ENCODE data around the gene FUCA2.

FUCA2 gene

GRCh38 chr6:143545976-143546547, 34.5 kb upstream of the FUCA2 start:
- H3K36me3 ChIP-seq (ENCODE audit: control insufficient read depth, insufficient read depth, low read length), result no peaks in the 10 kb centered on the region
- H3K9me3 ChIP-seq (ENCODE audit: control insufficient read depth, insufficient read depth, low read depth, low read length), result no peaks in the 10 kb centered on the region
- no peaks in the 10 kb centered on the region for H3K27me3 ChIP-seq (ENCODE audit: control insufficient read depth, insufficient read depth, low read length)
- no peak overlapping the region for H3K9ac ChIP-seq (ENCODE audit: low read length)
- peaks cover 6% of the 10 kb centered on the region for H3K4me1 ChIP-seq (ENCODE audit: control insufficient read depth, insufficient read depth, low read length)
- no peak overlapping the region for H3K27ac ChIP-seq (ENCODE audit: low read depth, low read length)
- H3K4me3 ChIP-seq (ENCODE audit: low read depth, low read length), result no peak overlapping the region

GRCh38 chr6:143545165-143545564, 33.6 kb upstream of the FUCA2 start:
- H3K27ac ChIP-seq (ENCODE audit: low read depth, low read length), result no peak overlapping the region
- H3K9me3 ChIP-seq (ENCODE audit: control insufficient read depth, insufficient read depth, low read depth, low read length), result no peaks in the 10 kb centered on the region
- no peaks in the 10 kb centered on the region for H3K27me3 ChIP-seq (ENCODE audit: control insufficient read depth, insufficient read depth, low read length)
- H3K36me3 ChIP-seq (ENCODE audit: control insufficient read depth, insufficient read depth, low read length), result no peaks in the 10 kb centered on the region
- H3K9ac ChIP-seq (ENCODE audit: low read length), result no peak overlapping the region
- H3K4me3 ChIP-seq (ENCODE audit: low read depth, low read length), result no peak overlapping the region
- peaks cover 8% of the 10 kb centered on the region for H3K4me1 ChIP-seq (ENCODE audit: control insufficient read depth, insufficient read depth, low read length)

- Histone ChIP-seq H3K36me3 (ENCODE audit: control insufficient read depth, insufficient read depth, low read length) (no peaks in the 10 kb centered on the region), H3K27me3 (ENCODE audit: control insufficient read depth, insufficient read depth, low read length) (peaks cover 5% of the 10 kb centered on the region), H3K27ac (ENCODE audit: low read depth, low read length) (no peak overlapping the region), H3K9ac (ENCODE audit: low read length) (no peak overlapping the region), H3K4me3 (ENCODE audit: low read depth, low read length) (no peak overlapping the region), H3K4me1 (ENCODE audit: control insufficient read depth, insufficient read depth, low read length) (peaks cover 17% of the 10 kb centered on the region), H3K9me3 (ENCODE audit: control insufficient read depth, insufficient read depth, low read depth, low read length) (no peaks in the 10 kb centered on the region)
Measured at GRCh38 chr6:143544011-143544696, 32.6 kb upstream of the FUCA2 start.

GRCh38 chr6:143543435-143543834, 31.9 kb upstream of the FUCA2 start:
- no peaks in the 10 kb centered on the region for H3K36me3 ChIP-seq (ENCODE audit: control insufficient read depth, insufficient read depth, low read length)
- H3K4me3 ChIP-seq (ENCODE audit: low read depth, low read length), result no peak overlapping the region
- H3K27ac ChIP-seq (ENCODE audit: low read depth, low read length), result no peak overlapping the region
- H3K9ac ChIP-seq (ENCODE audit: low read length), result no peak overlapping the region
- H3K4me1 ChIP-seq (ENCODE audit: control insufficient read depth, insufficient read depth, low read length), result peaks cover 17% of the 10 kb centered on the region
- peaks cover 12% of the 10 kb centered on the region for H3K27me3 ChIP-seq (ENCODE audit: control insufficient read depth, insufficient read depth, low read length)
- H3K9me3 ChIP-seq (ENCODE audit: control insufficient read depth, insufficient read depth, low read depth, low read length), result no peaks in the 10 kb centered on the region

GRCh38 chr6:143542888-143543287, 31.4 kb upstream of the FUCA2 start:
- H3K4me3 ChIP-seq (ENCODE audit: low read depth, low read length), result no peak overlapping the region
- no peaks in the 10 kb centered on the region for H3K36me3 ChIP-seq (ENCODE audit: control insufficient read depth, insufficient read depth, low read length)
- H3K27ac ChIP-seq (ENCODE audit: low read depth, low read length), result no peak overlapping the region
- H3K9me3 ChIP-seq (ENCODE audit: control insufficient read depth, insufficient read depth, low read depth, low read length), result no peaks in the 10 kb centered on the region
- H3K27me3 ChIP-seq (ENCODE audit: control insufficient read depth, insufficient read depth, low read length), result peaks cover 17% of the 10 kb centered on the region
- no peak overlapping the region for H3K9ac ChIP-seq (ENCODE audit: low read length)
- peaks cover 22% of the 10 kb centered on the region for H3K4me1 ChIP-seq (ENCODE audit: control insufficient read depth, insufficient read depth, low read length)

GRCh38 chr6:143540192-143540591, 28.7 kb upstream of the FUCA2 start:
- Histone ChIP-seq H3K9ac (ENCODE audit: low read length) (no peak overlapping the region), H3K36me3 (ENCODE audit: control insufficient read depth, insufficient read depth, low read length) (no peaks in the 10 kb centered on the region), H3K27ac (ENCODE audit: low read depth, low read length) (no peak overlapping the region), H3K4me3 (ENCODE audit: low read depth, low read length) (no peak overlapping the region), H3K9me3 (ENCODE audit: control insufficient read depth, insufficient read depth, low read depth, low read length) (no peaks in the 10 kb centered on the region), H3K4me1 (ENCODE audit: control insufficient read depth, insufficient read depth, low read length) (peaks cover 25% of the 10 kb centered on the region), H3K27me3 (ENCODE audit: control insufficient read depth, insufficient read depth, low read length) (peaks cover 39% of the 10 kb centered on the region)

- peaks cover 25% of the 10 kb centered on the region for H3K4me1 ChIP-seq (ENCODE audit: control insufficient read depth, insufficient read depth, low read length)
- H3K36me3 ChIP-seq (ENCODE audit: control insufficient read depth, insufficient read depth, low read length), result no peaks in the 10 kb centered on the region
- no peaks in the 10 kb centered on the region for H3K9me3 ChIP-seq (ENCODE audit: control insufficient read depth, insufficient read depth, low read depth, low read length)
- peaks cover 44% of the 10 kb centered on the region for H3K27me3 ChIP-seq (ENCODE audit: control insufficient read depth, insufficient read depth, low read length)
- H3K27ac ChIP-seq (ENCODE audit: low read depth, low read length), result no peak overlapping the region
- H3K9ac ChIP-seq (ENCODE audit: low read length), result no peak overlapping the region
- no peak overlapping the region for H3K4me3 ChIP-seq (ENCODE audit: low read depth, low read length)
Measured at GRCh38 chr6:143539734-143540133, 28.2 kb upstream of the FUCA2 start.

- no peaks in the 10 kb centered on the region for H3K9me3 ChIP-seq (ENCODE audit: control insufficient read depth, insufficient read depth, low read depth, low read length)
- no peak overlapping the region for H3K4me3 ChIP-seq (ENCODE audit: low read depth, low read length)
- H3K36me3 ChIP-seq (ENCODE audit: control insufficient read depth, insufficient read depth, low read length), result no peaks in the 10 kb centered on the region
- H3K27me3 ChIP-seq (ENCODE audit: control insufficient read depth, insufficient read depth, low read length), result peaks cover 45% of the 10 kb centered on the region
- H3K9ac ChIP-seq (ENCODE audit: low read length), result no peak overlapping the region
- H3K4me1 ChIP-seq (ENCODE audit: control insufficient read depth, insufficient read depth, low read length), result peaks cover 22% of the 10 kb centered on the region
- no peak overlapping the region for H3K27ac ChIP-seq (ENCODE audit: low read depth, low read length)
Measured at GRCh38 chr6:143539106-143539505, 27.6 kb upstream of the FUCA2 start.

- H3K27ac ChIP-seq (ENCODE audit: low read depth, low read length), result no peak overlapping the region
- peaks cover 49% of the 10 kb centered on the region for H3K27me3 ChIP-seq (ENCODE audit: control insufficient read depth, insufficient read depth, low read length)
- no peak overlapping the region for H3K9ac ChIP-seq (ENCODE audit: low read length)
- peaks cover 19% of the 10 kb centered on the region for H3K4me1 ChIP-seq (ENCODE audit: control insufficient read depth, insufficient read depth, low read length)
- H3K36me3 ChIP-seq (ENCODE audit: control insufficient read depth, insufficient read depth, low read length), result no peaks in the 10 kb centered on the region
- no peak overlapping the region for H3K4me3 ChIP-seq (ENCODE audit: low read depth, low read length)
- no peaks in the 10 kb centered on the region for H3K9me3 ChIP-seq (ENCODE audit: control insufficient read depth, insufficient read depth, low read depth, low read length)
Measured at GRCh38 chr6:143538374-143538773, 26.9 kb upstream of the FUCA2 start.

- peak overlapping the region; percentile 65 for H3K4me3 ChIP-seq (ENCODE audit: low read depth, low read length)
- no peaks in the 10 kb centered on the region for H3K36me3 ChIP-seq (ENCODE audit: control insufficient read depth, insufficient read depth, low read length)
- H3K9me3 ChIP-seq (ENCODE audit: control insufficient read depth, insufficient read depth, low read depth, low read length), result no peaks in the 10 kb centered on the region
- H3K27ac ChIP-seq (ENCODE audit: low read depth, low read length), result no peak overlapping the region
- peaks cover 19% of the 10 kb centered on the region for H3K4me1 ChIP-seq (ENCODE audit: control insufficient read depth, insufficient read depth, low read length)
- peaks cover 59% of the 10 kb centered on the region for H3K27me3 ChIP-seq (ENCODE audit: control insufficient read depth, insufficient read depth, low read length)
- peak overlapping the region; percentile 39 for H3K9ac ChIP-seq (ENCODE audit: low read length)
Measured at GRCh38 chr6:143536866-143537691, 25.6 kb upstream of the FUCA2 start.

- peak overlapping the region; percentile 65 for H3K4me3 ChIP-seq (ENCODE audit: low read depth, low read length)
- H3K9me3 ChIP-seq (ENCODE audit: control insufficient read depth, insufficient read depth, low read depth, low read length), result no peaks in the 10 kb centered on the region
- peak overlapping the region; percentile 39 for H3K9ac ChIP-seq (ENCODE audit: low read length)
- peaks cover 19% of the 10 kb centered on the region for H3K4me1 ChIP-seq (ENCODE audit: control insufficient read depth, insufficient read depth, low read length)
- H3K27ac ChIP-seq (ENCODE audit: low read depth, low read length), result no peak overlapping the region
- peaks cover 59% of the 10 kb centered on the region for H3K27me3 ChIP-seq (ENCODE audit: control insufficient read depth, insufficient read depth, low read length)
- H3K36me3 ChIP-seq (ENCODE audit: control insufficient read depth, insufficient read depth, low read length), result no peaks in the 10 kb centered on the region
Measured at GRCh38 chr6:143536461-143536865, 24.9 kb upstream of the FUCA2 start.
